ENCODE measurements around the gene IL17RE. TPM values are rescaled to one million over a fixed set of nuclear protein-coding genes. Genes with fewer than 3 reads are reported as not detected.

IL17RE gene
- total RNA-seq, 1 donor from 2014 or later = 21.5 TPM

- peaks cover 39% of the 10 kb centered on the region for H3K4me1 ChIP-seq
- H3K4me3 ChIP-seq = peak overlapping the region; percentile 95
- DNase-seq (no peak), ATAC-seq (no peak)
- no peak for TF ChIP-seq CTCF (IDR thresholded peaks at IDR 0.05)
- no peaks in the 10 kb centered on the region for H3K27me3 ChIP-seq (ENCODE audit: low read depth)
- intact Hi-C loops (cut with DNase I) = no loop called here
- H3K9me3 ChIP-seq = no peaks in the 10 kb centered on the region
- H3K36me3 ChIP-seq = peaks cover 47% of the 10 kb centered on the region
- peak overlapping the region; percentile 95 for H3K27ac ChIP-seq
Measured at GRCh38 chr3:9932535-9932842, 29.8 kb downstream of the IL17RE start.

GRCh38 chr3:9932843-9933560 is 30.4 kb downstream of the IL17RE start:
- ATAC-seq (peak; percentile 93), DNase-seq (peak; percentile 91)
- intact Hi-C loops (cut with DNase I) = no loop called here
- peak; percentile 72 for TF ChIP-seq CTCF (IDR thresholded peaks at IDR 0.05)
- peaks cover 52% of the 10 kb centered on the region for H3K36me3 ChIP-seq
- H3K9me3 ChIP-seq = no peaks in the 10 kb centered on the region
- H3K4me3 ChIP-seq = peak overlapping the region; percentile 95
- H3K27me3 ChIP-seq (ENCODE audit: low read depth) = no peaks in the 10 kb centered on the region
- peaks cover 39% of the 10 kb centered on the region for H3K4me1 ChIP-seq
- peak overlapping the region; percentile 95 for H3K27ac ChIP-seq

GRCh38 chr3:9933561-9934234 is 31.1 kb downstream of the IL17RE start, which contains the start of gene CRELD1:
TSS of gene CRELD1 (plus strand) at chr3:9933834. CDS start at chr3:9934439, 605 bp downstream.
- H3K27me3 ChIP-seq (ENCODE audit: low read depth) = no peaks in the 10 kb centered on the region
- H3K27ac ChIP-seq = peak within 1 kb of the TSS; percentile 95
- peak; percentile 97 for ATAC-seq
- peak; percentile 97 for DNase-seq
- H3K36me3 ChIP-seq = peaks cover 54% of the 10 kb centered on the region
- no peak for TF ChIP-seq CTCF (IDR thresholded peaks at IDR 0.05)
- peaks cover 39% of the 10 kb centered on the region for H3K4me1 ChIP-seq
- no peaks in the 10 kb centered on the region for H3K9me3 ChIP-seq
- intact Hi-C loops (cut with DNase I) = no loop called here
- H3K4me3 ChIP-seq = peak within 1 kb of the TSS; percentile 95

- intact Hi-C loops (cut with DNase I) = no loop called here
- no peaks in the 10 kb centered on the region for H3K9me3 ChIP-seq
- H3K4me1 ChIP-seq = peaks cover 39% of the 10 kb centered on the region
- TF ChIP-seq CTCF (IDR thresholded peaks at IDR 0.05) = no peak
- H3K27ac ChIP-seq = peak overlapping the region; percentile 95
- ATAC-seq (no peak), DNase-seq (no peak)
- peak overlapping the region; percentile 95 for H3K4me3 ChIP-seq
- H3K27me3 ChIP-seq (ENCODE audit: low read depth) = no peaks in the 10 kb centered on the region
- peaks cover 52% of the 10 kb centered on the region for H3K36me3 ChIP-seq
Measured at GRCh38 chr3:9934235-9934621, 31.6 kb downstream of the IL17RE start.

GRCh38 chr3:9934993-9935392 is 32.3 kb downstream of the IL17RE start:
- no peak overlapping the region for H3K27ac ChIP-seq
- peak overlapping the region; percentile 95 for H3K4me3 ChIP-seq
- H3K27me3 ChIP-seq (ENCODE audit: low read depth) = no peaks in the 10 kb centered on the region
- TF ChIP-seq CTCF (IDR thresholded peaks at IDR 0.05) = no peak
- no peaks in the 10 kb centered on the region for H3K9me3 ChIP-seq
- H3K4me1 ChIP-seq = peaks cover 39% of the 10 kb centered on the region
- no peak for DNase-seq
- intact Hi-C loops (cut with DNase I) = no loop called here
- ATAC-seq = no peak
- peaks cover 48% of the 10 kb centered on the region for H3K36me3 ChIP-seq

All from lower lobe of right lung (tissue), 2 donors.